Activated naive CD4-positive, alpha-beta T cell treated with anti-CD3 and anti-CD28 coated beads, Interleukin-2, amount 50 U/mL, for 16 hours (primary cell): ENCODE data around the gene RET.

Experiments used
- DNase-seq: peaks from one replicate; pipeline ENCODE4 v3.0.0-alpha.2; 2020

The RET gene

GRCh38 chr10:43064331-43065075 is 12.4 kb upstream of the RET start:
- DNase-seq = no peak

GRCh38 chr10:43065234-43065633 is 11.6 kb upstream of the RET start:
- DNase-seq = no peak

- no peak for DNase-seq
Observed at GRCh38 chr10:43065761-43066160, 11.1 kb upstream of the RET start.

- no peak for DNase-seq
Observed at GRCh38 chr10:43066481-43066880, 10.4 kb upstream of the RET start.

- DNase-seq = no peak
Observed at GRCh38 chr10:43067391-43068135, 9.3 kb upstream of the RET start.

GRCh38 chr10:43068136-43068395 is 8.8 kb upstream of the RET start:
- DNase-seq = no peak

GRCh38 chr10:43068471-43069210 is 8.2 kb upstream of the RET start:
- DNase-seq = no peak

GRCh38 chr10:43069211-43069515 is 7.7 kb upstream of the RET start:
- no peak for DNase-seq

- no peak for DNase-seq
Observed at GRCh38 chr10:43069579-43069978, 7.3 kb upstream of the RET start.

GRCh38 chr10:43070121-43071085 is 6.5 kb upstream of the RET start:
- DNase-seq = no peak

GRCh38 chr10:43071865-43072650 is 4.8 kb upstream of the RET start:
- no peak for DNase-seq

- DNase-seq = no peak
Observed at GRCh38 chr10:43073191-43073590, 3.7 kb upstream of the RET start.

- DNase-seq = no peak
Observed at GRCh38 chr10:43073721-43074120, 3.1 kb upstream of the RET start.

GRCh38 chr10:43074409-43074808 is 2.5 kb upstream of the RET start:
- DNase-seq = no peak

- DNase-seq = no peak
Observed at GRCh38 chr10:43074827-43075611, 1.9 kb upstream of the RET start.

- no peak for DNase-seq
Observed at GRCh38 chr10:43075612-43076003, 1.3 kb upstream of the RET start.

GRCh38 chr10:43076311-43076875 is 476 bp upstream of the RET start:
- DNase-seq = no peak

- no peak for DNase-seq
Observed at GRCh38 chr10:43077421-43078171, 727 bp downstream of the RET start.

GRCh38 chr10:43078175-43078985 is 1.5 kb downstream of the RET start:
- DNase-seq = no peak

GRCh38 chr10:43078986-43079273 is 2.1 kb downstream of the RET start:
- no peak for DNase-seq
